GM21737 (cell line): ENCODE measurements around the gene GPC6.
"Not testable (repeated sequence)": the region's sequence is repeated elsewhere in the genome, so short reads cannot be mapped to it uniquely, and the experiment has no call there.

Experiments
- ATAC-seq: cut with Tn5 transposase; IDR thresholded peaks from one replicate; pipeline ENCODE4 v1.9.1; 2021; ENCODE audit warnings: mild to moderate bottlenecking, moderate library complexity; ENCODE audit not compliant: unreplicated experiment

The GPC6 gene

DNA sequence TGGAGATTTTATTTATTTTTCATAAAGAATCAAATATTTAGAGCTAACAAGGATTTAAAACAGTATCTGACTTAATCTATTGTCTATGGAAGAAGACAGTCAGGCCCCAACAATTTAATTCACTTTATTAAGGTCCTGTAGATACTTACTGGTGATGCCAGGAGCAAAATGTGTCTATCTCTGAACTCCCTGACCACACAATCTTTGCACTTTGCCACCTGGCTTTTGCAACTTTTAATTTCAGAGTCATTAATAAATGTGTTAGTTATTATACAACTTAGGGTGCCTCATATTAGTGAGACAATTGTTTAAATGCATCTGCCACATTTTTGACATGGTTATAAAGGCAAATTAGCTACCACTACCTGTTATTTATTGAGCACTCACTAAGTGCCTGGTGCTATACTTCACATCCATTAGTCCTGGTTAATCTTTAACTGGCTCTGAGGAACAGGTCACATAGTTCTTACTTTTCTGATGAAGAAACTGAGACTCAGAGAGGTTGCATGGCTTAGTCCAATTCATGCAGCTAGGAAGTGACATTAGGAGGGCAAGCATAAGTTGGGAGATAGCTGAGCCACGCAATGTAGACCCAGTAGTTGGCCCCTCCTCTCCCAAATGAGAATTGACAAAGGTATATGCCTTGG, 955.0 kb downstream of the GPC6 start:
- ATAC-seq: no peak

DNA sequence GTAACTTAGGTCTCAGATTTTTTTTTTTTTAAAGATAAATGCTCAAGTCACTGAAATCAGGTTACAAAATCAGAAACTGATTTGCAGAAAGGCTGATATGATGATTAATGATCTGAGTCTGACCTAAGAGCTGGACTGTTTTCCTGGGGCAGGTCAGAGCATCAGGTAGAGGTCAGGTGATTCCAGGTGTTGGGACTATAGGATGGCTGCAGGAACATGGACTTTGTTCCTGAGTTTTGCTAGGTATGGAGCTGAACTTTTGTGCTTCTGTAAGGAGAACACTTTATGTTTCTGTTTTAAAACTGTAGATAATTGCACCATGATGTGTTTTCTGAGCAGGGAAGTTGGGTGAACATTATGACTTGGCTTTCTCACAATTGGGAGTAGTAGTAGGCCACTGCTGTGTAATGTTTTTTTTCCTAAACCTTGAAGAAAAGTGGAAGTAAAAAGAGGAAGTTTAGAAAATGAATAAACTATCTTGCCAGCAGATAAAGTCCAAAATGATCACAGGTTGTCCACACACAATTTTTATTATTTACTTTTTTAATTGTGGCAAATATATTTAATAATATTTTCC, 955.7 kb downstream of the GPC6 start:
- ATAC-seq: no peak

DNA sequence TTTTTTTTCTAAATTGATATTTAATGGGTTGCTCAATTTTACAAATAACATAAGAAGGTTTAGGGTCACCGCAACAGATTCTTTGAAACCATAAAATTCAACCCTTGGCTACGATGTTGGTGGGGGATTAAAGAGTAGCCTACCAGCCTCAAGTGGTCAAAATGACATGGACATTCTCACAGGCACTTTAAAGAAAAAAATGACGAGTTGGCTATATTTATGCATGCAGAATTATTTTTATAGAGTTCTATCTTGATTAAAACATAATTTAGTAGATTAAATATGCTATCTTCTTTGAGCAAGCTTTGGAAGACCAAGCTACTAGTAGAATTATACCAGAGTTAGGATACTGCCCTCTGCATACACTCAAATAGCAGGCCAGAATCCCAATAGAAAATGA, 959.9 kb downstream of the GPC6 start:
- no peak for ATAC-seq

DNA sequence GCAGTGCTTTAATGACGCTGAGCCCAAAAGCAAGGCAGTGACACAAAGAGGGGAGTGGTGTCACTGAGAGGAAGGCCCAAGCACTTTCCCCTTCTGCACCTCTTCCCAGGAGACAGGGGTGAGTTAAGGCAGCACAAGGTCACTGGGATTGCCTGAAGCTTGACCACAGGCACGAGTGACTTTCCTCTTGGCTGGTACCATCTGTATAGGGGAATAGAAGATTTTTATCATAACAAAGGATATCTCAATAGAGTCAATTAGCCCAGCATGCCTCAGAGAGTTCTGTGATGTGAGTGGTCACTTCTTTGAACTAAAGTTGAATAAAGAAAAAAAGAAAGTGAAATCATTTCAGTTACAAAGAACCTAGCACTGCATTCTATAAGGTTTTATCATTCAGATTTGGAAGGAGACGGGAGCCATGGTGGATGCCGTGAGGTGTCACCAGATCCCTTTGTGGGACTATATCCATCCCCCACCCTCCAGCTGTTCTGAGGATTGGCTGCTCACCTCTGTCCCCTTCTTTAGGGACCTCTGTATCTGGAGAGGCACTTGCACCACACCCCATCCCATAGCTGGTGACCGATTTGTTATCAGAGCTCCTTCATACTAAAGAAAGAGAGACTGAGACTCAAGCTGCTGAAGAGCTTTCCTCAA, 961.7 kb downstream of the GPC6 start:
- ATAC-seq: no peak

DNA sequence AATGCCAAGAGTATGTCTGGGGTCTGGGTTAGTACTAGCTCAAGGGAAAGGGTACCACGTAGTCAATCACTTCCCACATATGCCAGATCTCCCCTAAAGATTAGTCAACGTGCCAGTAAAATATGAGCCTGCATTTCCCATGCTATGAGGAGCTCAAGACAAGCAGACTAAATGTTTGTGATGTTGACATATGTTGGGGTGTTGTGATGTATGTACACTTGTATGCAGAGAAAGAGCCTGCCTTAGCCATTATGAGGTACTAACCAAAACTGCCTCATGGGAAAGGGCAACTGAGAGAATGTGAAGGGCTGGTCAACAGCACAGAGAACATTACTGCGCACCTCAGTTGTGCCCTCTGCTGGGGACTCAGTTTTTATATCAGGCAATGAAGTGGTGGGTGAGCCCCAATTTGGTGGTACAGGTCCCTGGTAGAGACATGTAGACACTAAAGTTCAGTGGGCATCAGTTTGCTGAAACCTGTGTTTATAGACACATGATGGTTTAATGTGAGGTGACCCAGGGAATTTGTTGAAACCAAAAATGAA, 965.9 kb downstream of the GPC6 start:
- no peak for ATAC-seq

DNA sequence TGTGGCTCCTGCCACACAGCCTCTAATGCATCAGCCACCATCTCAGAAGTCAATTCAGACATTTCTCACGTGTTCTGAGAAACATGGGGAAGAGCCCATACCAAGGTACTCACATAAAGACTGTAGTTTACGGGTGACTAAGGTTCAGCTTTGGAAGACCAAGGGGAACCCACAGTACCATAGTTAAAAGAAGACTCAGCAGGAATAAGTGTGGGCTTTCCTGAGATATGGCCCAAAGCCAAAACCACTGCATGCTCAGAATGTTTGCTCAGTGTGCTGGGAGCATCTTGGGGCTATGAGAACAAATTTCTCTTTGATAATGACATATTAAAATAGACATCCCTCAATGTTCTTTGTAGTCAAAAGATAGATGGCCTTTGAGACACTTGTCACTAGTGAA, 969.1 kb downstream of the GPC6 start:
- no peak for ATAC-seq

DNA sequence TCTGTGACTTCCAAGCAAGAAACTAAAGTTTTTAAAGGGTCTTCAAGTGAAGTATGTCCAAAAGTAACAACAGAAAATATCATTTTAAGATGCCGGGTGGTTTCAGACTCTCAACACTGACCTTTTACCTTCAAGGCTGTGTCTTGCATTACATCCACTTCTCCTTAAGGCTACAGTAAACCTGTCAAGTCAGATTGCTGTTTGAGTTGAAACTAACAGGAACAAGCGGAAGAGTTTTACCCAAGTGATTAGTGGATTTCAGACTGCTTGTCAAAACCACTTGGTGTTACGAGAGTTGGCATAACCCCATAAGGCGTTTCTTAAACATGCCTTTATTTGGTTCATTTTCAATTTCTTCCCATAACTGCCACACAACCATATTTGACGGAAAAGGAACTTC, 969.8 kb downstream of the GPC6 start:
- ATAC-seq: no peak

DNA sequence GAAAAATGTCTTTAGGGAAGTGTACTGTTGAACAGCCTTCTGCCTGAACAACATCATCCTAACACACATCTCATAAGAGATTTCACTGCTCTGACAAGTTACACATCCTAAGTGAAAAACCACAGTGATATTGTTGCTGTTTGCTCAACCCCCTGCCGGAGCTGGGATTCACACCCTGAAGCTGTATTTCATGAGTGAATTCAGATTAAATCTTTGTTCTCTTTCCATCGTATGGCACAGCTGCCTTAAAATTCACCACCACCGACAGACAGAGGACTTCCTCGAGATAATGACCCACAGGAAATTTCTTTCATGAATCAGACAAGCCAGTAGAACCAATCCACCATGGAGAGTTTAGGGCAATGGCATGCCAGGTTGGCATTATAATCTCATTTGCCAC, 972.1 kb downstream of the GPC6 start:
- ATAC-seq: no peak

DNA sequence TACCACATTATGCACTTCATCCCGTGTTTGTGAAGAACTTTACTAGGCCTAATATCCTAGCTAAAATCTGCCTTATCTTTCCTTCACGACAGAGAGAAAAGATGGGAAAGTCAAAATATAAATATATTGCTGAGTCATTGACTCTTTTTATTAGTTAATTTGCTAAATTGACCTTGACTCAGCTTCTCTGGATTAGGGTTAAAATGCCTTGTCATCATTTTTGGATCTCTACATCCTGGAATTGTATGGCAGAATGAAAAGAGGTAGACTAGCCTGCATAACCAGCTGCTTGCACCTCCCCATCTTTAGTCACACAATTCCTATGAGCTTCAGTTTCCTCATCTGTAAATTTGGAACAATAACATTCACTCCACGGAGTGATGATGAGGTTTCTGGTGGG, 972.5 kb downstream of the GPC6 start:
- ATAC-seq: no peak

DNA sequence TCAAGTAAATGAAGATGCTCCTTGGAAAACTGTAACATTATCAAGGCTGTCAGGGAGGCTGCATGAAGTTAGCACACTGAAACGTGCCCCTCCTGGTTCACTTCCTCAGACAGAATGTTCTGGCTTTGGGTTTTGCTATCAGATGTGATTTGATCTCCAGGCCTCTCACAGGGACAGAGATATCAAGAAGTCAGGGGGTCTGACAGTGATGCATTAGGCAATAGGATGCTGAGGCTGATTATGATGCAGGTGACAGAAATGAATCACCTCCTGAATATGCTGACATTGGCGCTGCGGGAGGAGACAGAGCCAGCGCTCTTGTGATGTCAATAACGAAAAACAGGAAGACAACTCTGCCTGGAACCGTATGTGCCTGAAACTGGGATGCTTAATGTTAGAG, 974.4 kb downstream of the GPC6 start:
- ATAC-seq: no peak

DNA sequence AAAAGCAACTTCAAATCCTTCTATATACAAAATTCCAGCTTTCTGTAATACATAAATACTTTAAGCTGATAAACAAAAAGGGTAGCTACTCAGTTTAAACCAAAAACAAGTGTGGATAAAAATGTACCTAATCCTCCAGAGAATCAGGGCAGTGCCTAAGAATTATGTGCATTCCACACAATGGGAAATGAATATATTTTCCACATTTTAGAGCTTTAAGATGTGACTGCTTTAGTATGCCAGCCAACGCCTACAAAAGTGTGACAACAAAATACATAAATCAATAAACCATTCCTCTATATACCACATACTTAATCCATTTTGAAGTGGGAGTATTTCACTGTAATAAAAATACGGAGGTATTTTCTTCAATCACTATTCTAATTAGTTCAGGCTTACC, 977.6 kb downstream of the GPC6 start:
- ATAC-seq: no peak

DNA sequence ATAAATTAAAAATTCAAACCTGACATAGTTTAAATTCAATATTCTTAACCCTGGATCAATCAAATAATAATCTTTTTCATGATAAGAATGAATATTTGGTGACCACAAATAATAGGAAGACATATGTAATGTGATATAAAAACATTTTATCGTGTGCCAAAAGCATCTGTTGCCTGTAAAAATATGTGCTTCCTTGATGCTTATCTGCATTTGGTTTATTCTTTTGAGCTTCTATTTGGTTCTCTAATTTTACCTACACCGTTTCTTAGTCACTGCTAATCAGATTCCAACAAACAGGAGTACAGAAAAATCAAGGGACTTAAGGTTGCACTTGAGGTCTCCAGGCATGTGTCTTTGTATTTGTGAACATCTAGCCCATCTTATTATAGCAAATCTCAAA, 978.3 kb downstream of the GPC6 start:
- ATAC-seq: no peak

DNA sequence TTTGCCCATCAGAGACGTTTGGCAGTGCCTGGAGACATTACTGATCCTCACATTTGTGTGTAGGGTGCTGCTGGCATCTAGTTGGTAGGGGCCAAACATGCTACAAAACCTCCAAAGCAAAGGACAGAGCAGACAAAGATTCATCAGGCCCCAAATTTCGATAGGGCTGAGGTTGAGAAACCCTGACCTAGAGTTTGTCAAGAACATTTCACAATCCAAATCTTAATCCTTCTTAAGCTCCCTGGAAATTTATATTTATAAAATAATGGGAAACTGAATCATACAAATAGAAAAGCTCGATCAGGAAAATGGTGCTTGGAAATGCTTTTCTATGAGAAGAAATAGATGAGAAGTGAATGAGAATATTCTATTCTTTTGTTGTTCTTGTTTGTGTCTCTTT, 979.3 kb downstream of the GPC6 start:
- ATAC-seq: no peak

DNA sequence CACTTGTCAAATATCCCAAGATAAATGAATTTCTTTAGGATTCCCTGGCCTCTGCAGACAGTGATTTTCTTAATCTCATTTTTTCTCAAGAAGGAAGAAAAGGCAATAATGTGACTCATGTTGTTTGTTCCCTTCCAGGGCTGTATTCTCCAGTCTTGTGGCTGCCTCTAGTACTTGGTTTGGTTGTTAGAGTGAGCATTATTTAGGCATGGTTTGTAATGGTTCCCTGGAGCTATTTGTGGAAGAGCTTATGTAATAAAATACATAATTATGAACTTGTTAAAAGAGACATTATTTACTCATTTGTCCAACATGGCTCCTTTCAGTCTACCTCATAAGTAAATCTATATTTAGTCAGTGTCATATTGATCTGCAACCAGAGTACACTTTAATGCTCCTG, 982.5 kb downstream of the GPC6 start:
- ATAC-seq: no peak

DNA sequence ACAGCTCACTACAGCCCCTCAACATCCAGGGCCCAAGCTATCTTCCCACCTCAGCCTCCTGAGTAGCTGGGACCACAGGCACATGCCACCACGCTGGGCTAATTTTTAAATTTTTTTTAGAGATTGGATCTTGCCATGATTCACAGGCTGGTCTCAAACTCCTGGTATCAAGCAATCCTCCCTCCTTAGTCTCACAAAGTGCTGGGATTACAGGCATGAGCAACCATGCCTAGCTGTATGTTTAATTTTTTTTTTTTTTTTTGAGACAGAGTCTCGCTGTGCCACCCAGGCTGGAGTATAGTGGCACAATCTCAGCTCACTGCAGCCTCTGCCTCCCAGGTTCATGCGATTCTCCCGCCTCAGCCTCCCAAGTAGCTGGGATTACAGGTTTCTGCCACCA, 983.3 kb downstream of the GPC6 start:
- ATAC-seq: not testable (repeated sequence)

DNA sequence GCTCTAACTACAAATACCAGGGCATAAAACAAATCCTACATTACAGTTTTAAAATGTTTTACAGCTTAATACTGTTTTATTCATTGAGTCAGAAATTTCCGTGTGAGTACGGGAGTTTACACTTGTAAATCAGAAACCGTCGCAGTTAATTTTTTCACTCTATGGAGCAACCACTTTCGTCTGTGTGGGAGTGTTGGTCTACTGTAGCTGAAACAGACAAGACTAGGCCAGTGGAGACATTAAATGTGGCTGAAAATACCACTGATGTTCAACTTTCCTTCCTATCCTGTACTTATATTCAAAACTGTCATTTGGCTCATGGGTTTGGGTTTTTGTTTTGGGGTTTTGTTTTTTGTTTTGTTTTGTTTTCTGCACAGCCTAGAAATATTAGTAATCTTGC, 984.2 kb downstream of the GPC6 start:
- ATAC-seq: no peak

DNA sequence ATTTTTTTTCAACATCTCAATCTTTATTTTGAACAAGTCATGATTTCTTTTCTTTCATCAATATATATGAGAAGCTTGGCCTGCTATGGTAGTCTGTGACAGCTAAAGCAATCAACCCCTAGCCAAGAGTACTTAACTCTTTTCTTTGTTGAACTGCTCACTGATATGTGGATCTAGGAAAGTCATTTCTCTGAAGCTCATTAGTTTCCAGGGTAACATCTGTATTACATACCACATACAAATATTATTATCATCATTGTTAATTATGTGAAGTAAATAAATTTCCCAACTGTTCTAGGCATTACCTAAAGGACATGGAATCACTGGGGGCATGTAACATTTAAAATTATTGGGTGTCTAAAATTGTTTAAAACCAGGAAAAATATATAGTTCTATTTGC, 985.6 kb downstream of the GPC6 start:
- no peak for ATAC-seq

DNA sequence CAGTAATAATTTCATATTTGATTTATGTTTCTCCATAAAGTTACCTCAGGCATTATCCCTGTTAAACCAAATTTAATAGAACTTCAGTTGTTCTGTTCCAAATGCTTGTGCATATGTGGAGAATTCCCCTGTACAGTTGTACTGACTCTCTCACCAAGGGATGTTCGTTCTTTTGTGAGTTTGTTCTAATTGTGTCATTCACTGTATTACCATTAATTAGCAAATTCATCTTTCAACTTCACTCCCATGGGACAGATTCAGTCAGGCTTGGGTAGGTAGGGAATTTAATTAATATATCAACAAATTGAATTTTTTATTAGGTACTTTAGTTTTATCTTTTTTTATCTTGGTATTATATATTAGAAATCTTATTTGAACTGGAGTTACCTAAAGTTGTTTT, 987.5 kb downstream of the GPC6 start:
- no peak for ATAC-seq

DNA sequence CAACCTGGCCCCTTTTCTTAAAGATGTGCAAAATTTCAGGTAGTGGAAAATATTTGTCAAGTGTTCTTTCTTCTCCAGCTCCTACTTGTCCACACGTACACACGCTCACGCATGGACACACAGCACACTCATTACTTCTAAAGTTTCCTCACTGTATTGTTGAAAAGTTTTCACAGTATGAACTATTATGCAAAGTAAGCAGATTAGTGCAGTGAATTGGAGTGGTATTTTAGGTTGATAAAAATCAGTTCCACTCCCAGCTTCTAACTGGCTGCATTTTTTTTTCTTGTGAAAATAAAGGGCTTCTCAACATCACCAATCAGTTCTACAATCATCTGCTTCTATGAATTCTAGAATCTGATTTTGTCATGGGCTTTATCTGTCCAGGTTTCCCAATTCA, 988.4 kb downstream of the GPC6 start:
- ATAC-seq: no peak

DNA sequence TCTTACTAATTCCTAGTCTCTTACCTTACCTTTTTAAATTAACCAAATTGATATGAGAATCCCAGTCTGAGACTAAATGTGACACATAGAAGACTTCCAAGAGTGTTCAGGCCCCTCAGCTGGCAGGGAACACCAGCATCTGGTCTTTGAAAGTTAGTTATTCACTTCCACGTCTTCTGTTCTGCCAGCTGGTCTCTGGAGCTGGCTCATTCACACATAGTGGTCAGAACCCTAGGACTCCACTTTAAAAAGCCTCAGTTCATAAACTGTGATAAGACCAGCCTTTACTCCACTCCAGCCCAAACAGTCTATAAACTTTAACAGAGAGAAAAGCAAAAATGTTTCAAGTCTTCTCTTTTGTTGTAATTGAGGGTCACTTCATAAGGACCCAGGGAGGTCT, 989.9 kb downstream of the GPC6 start:
- ATAC-seq: no peak

DNA sequence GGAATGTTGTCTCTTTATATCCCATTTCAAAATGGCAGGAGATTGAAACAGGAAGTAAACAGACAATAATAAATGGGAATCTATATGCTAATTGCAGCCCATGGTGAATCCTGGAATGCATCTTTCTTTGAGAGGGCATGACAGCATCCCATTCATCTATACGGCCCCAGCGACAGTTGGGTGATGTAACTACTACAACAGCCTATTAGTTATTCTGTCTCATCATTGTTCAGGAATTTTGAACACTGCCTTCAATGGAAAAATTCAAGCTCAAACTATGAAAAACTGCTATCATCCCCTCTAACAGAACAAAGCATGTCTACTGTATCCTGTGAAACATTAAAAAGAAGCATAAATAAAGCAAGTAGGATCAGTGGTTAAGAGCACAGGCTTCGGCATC, 990.8 kb downstream of the GPC6 start:
- no peak for ATAC-seq

DNA sequence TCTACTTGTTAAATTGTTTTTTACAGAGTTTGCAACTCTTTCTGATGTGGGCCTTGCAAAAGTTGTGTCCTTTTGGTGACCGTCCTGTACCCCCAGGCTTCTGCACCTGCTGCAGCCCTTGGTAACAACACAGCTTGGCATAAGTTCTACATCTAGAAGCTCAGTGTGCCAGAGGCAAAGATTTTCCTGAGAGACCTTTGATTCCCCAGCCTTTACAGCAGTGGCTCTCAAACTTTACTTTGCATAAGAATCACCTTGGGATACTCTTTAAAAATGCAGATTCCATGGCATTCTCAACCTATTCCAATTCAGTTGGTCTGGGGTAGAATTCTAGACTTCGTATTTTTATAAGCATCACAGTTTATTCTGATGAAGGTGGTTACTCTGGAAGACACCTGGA, 991.9 kb downstream of the GPC6 start:
- no peak for ATAC-seq
